Measurements from ENCODE around the gene G6PC3. TPM values are rescaled to one million over a fixed set of nuclear protein-coding genes. Genes with fewer than 3 reads are reported as not detected.

The G6PC3 gene
- total RNA-seq, 1 donor from 2014 or later, result 63.2 TPM

DNA sequence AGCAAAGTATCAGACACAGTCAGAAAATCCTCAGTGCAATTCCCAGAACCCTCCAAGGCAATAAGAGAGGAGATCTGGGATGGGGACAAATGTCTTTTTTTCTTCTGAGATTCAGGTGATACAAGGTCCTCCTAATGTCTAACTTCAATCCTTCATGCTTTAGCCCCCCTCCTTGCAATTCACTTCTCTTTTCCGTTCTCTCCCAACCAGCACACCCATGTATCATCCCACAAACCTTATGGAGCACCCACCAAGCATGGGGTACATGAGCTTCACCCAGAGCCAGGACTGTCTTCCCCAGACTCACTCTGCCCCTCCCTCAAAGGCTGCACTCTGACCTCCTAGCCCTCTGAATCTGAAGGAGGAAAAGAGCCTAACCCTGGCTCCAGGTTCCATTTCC is 42.8 kb downstream of the G6PC3 start:
- no peaks in the 10 kb centered on the region for H3K9me3 Mint-ChIP-seq
- TF ChIP-seq, protein P1, sequence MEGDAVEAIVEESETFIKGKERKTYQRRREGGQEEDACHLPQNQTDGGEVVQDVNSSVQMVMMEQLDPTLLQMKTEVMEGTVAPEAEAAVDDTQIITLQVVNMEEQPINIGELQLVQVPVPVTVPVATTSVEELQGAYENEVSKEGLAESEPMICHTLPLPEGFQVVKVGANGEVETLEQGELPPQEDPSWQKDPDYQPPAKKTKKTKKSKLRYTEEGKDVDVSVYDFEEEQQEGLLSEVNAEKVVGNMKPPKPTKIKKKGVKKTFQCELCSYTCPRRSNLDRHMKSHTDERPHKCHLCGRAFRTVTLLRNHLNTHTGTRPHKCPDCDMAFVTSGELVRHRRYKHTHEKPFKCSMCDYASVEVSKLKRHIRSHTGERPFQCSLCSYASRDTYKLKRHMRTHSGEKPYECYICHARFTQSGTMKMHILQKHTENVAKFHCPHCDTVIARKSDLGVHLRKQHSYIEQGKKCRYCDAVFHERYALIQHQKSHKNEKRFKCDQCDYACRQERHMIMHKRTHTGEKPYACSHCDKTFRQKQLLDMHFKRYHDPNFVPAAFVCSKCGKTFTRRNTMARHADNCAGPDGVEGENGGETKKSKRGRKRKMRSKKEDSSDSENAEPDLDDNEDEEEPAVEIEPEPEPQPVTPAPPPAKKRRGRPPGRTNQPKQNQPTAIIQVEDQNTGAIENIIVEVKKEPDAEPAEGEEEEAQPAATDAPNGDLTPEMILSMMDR (IDR thresholded peaks at IDR 0.05; ENCODE audit: unreplicated experiment), result no peak
- H3K27me3 Mint-ChIP-seq (ENCODE audit: low read depth), result no peaks in the 10 kb centered on the region
- H3K27ac Mint-ChIP-seq, result no peak overlapping the region
- H3K4me1 Mint-ChIP-seq, result peaks cover 17% of the 10 kb centered on the region
- DNase-seq (ENCODE audit: low spot score in 2 of 2, unreplicated experiment in 2 of 2), result no peak
- no peaks in the 10 kb centered on the region for H3K36me3 Mint-ChIP-seq
- no peak overlapping the region for H3K4me3 Mint-ChIP-seq

DNA sequence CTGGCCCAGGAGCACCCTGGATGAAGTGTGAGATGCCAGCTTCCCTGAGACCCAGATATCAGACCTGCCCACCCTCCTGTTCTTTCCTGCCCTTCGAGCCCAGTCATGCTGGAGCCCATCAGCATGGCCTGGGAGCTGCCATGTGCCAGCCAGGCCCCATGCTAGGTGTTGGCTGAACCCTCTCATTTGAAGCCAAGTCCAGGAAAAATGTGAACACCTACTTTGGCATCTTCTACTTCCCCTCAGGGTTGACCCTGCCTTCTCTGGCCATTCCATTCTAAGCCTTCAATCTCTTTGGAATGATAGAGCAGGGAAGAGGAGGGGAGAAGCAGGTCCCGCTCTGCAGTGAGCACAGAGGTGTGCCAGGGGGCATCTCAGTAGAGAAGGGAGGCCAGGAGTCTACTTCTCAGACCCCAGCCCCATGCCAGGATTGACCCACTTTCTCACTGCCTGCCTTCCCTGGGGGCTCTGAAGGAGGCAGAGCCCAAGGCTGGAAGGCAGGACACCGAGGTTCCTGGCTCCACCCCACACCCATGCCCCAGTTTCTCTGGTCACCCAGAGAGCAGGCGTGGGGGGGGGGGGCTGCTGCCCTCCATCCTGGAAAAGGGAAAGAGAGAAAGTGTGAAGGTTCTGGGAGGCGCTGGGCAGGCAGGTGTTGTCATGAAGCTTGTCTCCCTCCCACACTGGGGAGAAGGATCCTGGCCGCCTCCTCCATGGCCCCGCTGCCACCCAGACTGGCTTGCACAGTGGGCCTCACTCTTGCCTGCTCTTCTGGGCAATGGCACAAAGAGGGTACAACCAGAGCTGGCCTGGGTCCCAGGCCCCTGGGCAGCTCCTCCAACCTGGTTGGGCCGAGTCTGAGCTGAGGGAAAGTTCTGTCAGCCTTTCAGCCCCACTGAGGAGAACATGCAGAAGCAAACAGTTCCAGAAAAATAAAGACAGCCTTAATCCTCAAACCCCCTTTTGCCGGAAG is 43.6 kb downstream of the G6PC3 start:
- no peak overlapping the region for H3K27ac Mint-ChIP-seq
- TF ChIP-seq, protein P1 (IDR thresholded peaks at IDR 0.05; ENCODE audit: unreplicated experiment), result no peak
- no peaks in the 10 kb centered on the region for H3K9me3 Mint-ChIP-seq
- H3K4me1 Mint-ChIP-seq, result peaks cover 14% of the 10 kb centered on the region
- no peaks in the 10 kb centered on the region for H3K27me3 Mint-ChIP-seq (ENCODE audit: low read depth)
- no peak overlapping the region for H3K4me3 Mint-ChIP-seq
- H3K36me3 Mint-ChIP-seq, result no peaks in the 10 kb centered on the region
- no peak for DNase-seq (ENCODE audit: low spot score in 2 of 2, unreplicated experiment in 2 of 2)

DNA sequence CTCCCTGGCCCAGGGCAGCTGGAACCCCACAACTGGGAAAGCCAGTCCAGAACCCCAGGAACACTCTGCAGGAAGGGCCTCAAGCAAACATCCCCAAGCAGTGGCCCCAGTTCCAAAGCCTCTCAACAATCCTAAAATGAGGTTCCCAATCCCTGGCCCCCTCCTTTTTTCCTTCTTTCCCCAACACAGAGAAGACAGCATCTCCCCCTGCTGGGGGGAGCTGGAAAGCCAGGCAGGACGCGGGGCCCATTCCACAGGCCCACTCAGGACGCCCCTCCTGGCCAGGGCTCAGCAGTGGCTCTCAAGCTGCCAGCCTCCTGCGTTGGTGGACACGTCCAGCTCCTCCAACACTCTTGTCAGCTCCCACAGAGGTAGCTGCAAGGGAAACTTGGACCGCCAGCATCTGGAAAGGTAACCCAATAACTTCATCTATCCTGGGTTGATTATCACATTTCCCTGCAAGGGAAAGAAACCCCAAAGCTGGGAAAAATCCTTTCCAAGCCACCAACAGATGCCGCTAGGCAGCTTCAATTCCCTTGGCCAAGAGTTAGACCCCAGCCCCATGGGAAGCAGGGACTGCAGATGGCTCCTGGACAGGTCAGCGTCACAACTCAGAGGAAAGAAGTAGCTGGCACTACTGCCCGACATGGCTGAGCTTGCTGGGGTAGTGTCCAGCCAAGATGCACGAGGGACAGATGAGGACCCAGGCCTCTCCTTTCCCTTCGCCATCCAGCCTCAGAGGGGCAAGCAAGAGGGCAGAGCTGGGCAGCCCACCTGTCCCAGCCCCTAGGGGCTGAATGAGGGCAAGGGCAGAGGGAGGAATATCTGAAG is 45.3 kb downstream of the G6PC3 start:
- Mint-ChIP-seq H3K9me3 (no peaks in the 10 kb centered on the region), H3K36me3 (no peaks in the 10 kb centered on the region), H3K27me3 (ENCODE audit: low read depth) (no peaks in the 10 kb centered on the region), H3K4me1 (peaks cover 12% of the 10 kb centered on the region), H3K4me3 (no peak overlapping the region), H3K27ac (no peak overlapping the region)
- peak in 1 of 2 experiments; percentile 67 for DNase-seq (ENCODE audit: low spot score in 2 of 2, unreplicated experiment in 2 of 2)
- TF ChIP-seq, protein P1 (IDR thresholded peaks at IDR 0.05; ENCODE audit: unreplicated experiment), result peak; percentile 72

DNA sequence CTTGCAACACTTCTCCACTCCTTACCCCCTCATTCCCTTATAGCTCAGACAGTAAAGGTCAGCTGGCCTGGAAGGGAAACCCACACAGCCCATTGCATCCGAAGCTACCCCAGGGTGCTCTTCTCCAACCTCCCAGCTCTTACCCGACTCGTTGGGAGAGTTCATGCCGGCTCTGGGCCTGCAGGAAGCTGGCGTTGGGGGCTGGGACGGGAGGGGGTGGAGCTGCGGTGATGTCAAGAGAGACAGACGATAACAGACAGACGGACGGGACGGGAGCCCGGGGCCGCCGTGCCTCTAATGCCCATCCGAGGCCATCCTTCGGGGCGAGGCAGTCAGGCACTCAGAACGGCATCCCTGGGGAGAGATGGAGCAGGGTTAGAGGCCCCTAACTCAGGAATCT is 46.8 kb downstream of the G6PC3 start:
- TF ChIP-seq, protein P1 (IDR thresholded peaks at IDR 0.05; ENCODE audit: unreplicated experiment), result no peak
- no peaks in the 10 kb centered on the region for H3K27me3 Mint-ChIP-seq (ENCODE audit: low read depth)
- H3K4me1 Mint-ChIP-seq, result peaks cover 10% of the 10 kb centered on the region
- H3K4me3 Mint-ChIP-seq, result no peak overlapping the region
- H3K36me3 Mint-ChIP-seq, result no peaks in the 10 kb centered on the region
- no peak overlapping the region for H3K27ac Mint-ChIP-seq
- no peaks in the 10 kb centered on the region for H3K9me3 Mint-ChIP-seq
- DNase-seq (ENCODE audit: low spot score in 2 of 2, unreplicated experiment in 2 of 2), result no peak

DNA sequence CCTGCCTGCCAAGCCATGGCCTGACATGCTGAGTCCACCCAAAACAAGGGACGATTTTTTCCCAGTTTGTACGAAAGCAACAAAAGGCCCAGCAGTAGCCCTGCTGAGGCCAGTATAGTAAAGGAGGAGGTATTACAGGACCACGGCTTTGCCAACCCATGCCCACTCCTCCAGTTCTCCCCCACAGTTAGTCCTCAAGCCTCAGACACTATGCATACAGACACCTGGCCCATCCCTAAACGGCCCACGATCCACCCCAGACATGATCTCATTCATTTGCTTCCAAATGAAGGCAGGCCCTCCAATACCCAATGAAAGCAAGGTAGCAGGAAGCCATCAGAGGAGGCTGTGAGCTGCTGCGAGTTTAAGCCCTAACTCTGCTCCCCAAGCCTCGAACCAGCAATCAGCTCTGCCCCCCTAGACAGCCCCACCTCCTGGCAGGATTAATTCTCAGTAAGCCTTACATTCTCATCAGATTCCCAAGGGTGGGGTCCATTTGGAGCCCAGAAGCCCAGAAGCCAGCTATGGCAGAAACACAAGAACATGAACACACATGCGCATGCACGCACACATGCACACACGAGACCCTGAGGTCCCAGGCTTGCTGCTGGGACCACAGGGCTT is 48.0 kb downstream of the G6PC3 start:
- Mint-ChIP-seq H3K4me1 (peaks cover 15% of the 10 kb centered on the region), H3K9me3 (no peaks in the 10 kb centered on the region), H3K27me3 (ENCODE audit: low read depth) (no peaks in the 10 kb centered on the region), H3K36me3 (no peaks in the 10 kb centered on the region), H3K27ac (no peak overlapping the region), H3K4me3 (no peak overlapping the region)
- no peak for DNase-seq (ENCODE audit: low spot score in 2 of 2, unreplicated experiment in 2 of 2)
- TF ChIP-seq, protein P1 (IDR thresholded peaks at IDR 0.05; ENCODE audit: unreplicated experiment), result no peak

Data from mesothelial cell of epicardium (in vitro differentiated cells).